CD14-positive monocyte (primary cell): Measurements from ENCODE around the gene PPP1CC. TPM values are rescaled to one million over a fixed set of nuclear protein-coding genes. Genes with fewer than 3 reads are reported as not detected.
A peak's percentile ranks its signal among the peaks of the same experiment; 100 is the strongest.

Source experiments
- DNase-seq, 3 donors: peaks; one replicate each; pipeline ENCODE4 v3.0.0-alpha.2; 2011 to 2022
- H2AFZ ChIP-seq: 2 replicates; pipeline ENCODE4 v1.6.0; 2012; ENCODE audit warnings: mild to moderate bottlenecking, low read depth, low read length, inconsistent platforms; ENCODE audit not compliant: insufficient read depth, poor library complexity, severe bottlenecking
- H3K27ac ChIP-seq, 2 donors: 1 replicate in 1 of 2; 2 replicates in 1 of 2; pipeline ENCODE4 v1.5.1; 2012 to 2013; ENCODE audit warnings: low read length in 2 of 2, control low read depth in 1 of 2, inconsistent platforms in 1 of 2, low read depth in 1 of 2, mild to moderate bottlenecking in 1 of 2
- H3K27me3 ChIP-seq, 2 donors: one replicate each; pipeline versions ENCODE4 v1.6.0 to v1.6.1; 2011 to 2013; ENCODE audit warnings: low read length in 2 of 2; ENCODE audit not compliant: control insufficient read depth in 2 of 2, insufficient read depth in 2 of 2
- H3K36me3 ChIP-seq, 2 donors: replicated peaks in 1 of 2; 1 replicate in 1 of 2; 2 replicates in 1 of 2; pipeline versions ENCODE4 v1.5.1 to v1.6.1; 2012 to 2013; ENCODE audit warnings: low read length in 2 of 2, control low read depth in 1 of 2, inconsistent platforms in 1 of 2, mild to moderate bottlenecking in 1 of 2; ENCODE audit not compliant: insufficient read depth in 2 of 2, control insufficient read depth in 1 of 2
- H3K4me1 ChIP-seq, 2 donors: 1 replicate in 1 of 2; 2 replicates in 1 of 2; pipeline versions ENCODE4 v1.5.1 to v1.6.1; 2012 to 2013; ENCODE audit warnings: low read length in 2 of 2, control low read depth in 1 of 2, inconsistent platforms in 1 of 2, mild to moderate bottlenecking in 1 of 2, moderate library complexity in 1 of 2; ENCODE audit not compliant: insufficient read depth in 2 of 2, control insufficient read depth in 1 of 2
- H3K4me2 ChIP-seq: replicated peaks from 2 replicates; pipeline ENCODE3; 2012; ENCODE audit warnings: low read length, moderate library complexity, mild to moderate bottlenecking; ENCODE audit not compliant: poor library complexity, severe bottlenecking; ENCODE audit errors: extremely low read depth
- H3K4me3 ChIP-seq, 3 experiments: fragments of 200-600 bp in 1 of 3; sonication (generic) in 1 of 3; replicated peaks in 1 of 3; 1 replicate in 2 of 3; 2 replicates in 1 of 3; pipeline ENCODE4 v1.5.1; 2011 to 2013; ENCODE audit warnings: low read length in 3 of 3, mild to moderate bottlenecking in 3 of 3, control low read depth in 2 of 3, low read depth in 2 of 3, inconsistent platforms in 1 of 3, moderate library complexity in 1 of 3
- H3K79me2 ChIP-seq: 2 replicates; pipeline ENCODE4 v1.6.0; 2012; ENCODE audit warnings: mild to moderate bottlenecking, control low read depth, inconsistent platforms, low read length, moderate library complexity; ENCODE audit not compliant: insufficient read depth
- H3K9ac ChIP-seq: 2 replicates; pipeline ENCODE4 v1.6.0; 2017; ENCODE audit warnings: low read length, mild to moderate bottlenecking; ENCODE audit not compliant: insufficient read depth, poor library complexity, severe bottlenecking
- H3K9me3 ChIP-seq, 2 donors: replicated peaks in 1 of 2; 1 replicate in 1 of 2; 2 replicates in 1 of 2; pipeline versions ENCODE4 v1.5.1 to v1.6.1; 2012 to 2013; ENCODE audit warnings: low read length in 2 of 2, control low read depth in 1 of 2; ENCODE audit not compliant: control insufficient read depth in 1 of 2, insufficient read depth in 1 of 2
- H4K20me1 ChIP-seq: 2 replicates; pipeline ENCODE4 v1.6.0; 2012; ENCODE audit warnings: mild to moderate bottlenecking, low read length, control low read depth, moderate library complexity; ENCODE audit not compliant: insufficient read depth
- H3K27ac Mint-ChIP-seq, 7 donors: one replicate each; pipeline ENCODE4 v1.8.0; 2020; ENCODE audit warnings: mild to moderate bottlenecking in 7 of 7, mixed read lengths in 7 of 7, moderate library complexity in 6 of 7, inconsistent platforms in 2 of 7
- H3K27me3 Mint-ChIP-seq, 3 donors: one replicate each; pipeline ENCODE4 v1.8.0; 2021 to 2022; ENCODE audit warnings: low read depth in 3 of 3, mild to moderate bottlenecking in 3 of 3, mixed read lengths in 3 of 3, moderate library complexity in 3 of 3, inconsistent platforms in 1 of 3
- H3K36me3 Mint-ChIP-seq, 2 donors: one replicate each; pipeline ENCODE4 v1.8.0; 2020; ENCODE audit warnings: mixed read lengths in 2 of 2, inconsistent platforms in 1 of 2, mild to moderate bottlenecking in 1 of 2
- H3K4me1 Mint-ChIP-seq: one replicate; pipeline ENCODE4 v1.8.0; 2020; ENCODE audit warnings: mild to moderate bottlenecking, mixed read lengths
- H3K4me3 Mint-ChIP-seq, 2 donors: one replicate each; pipeline ENCODE4 v1.8.0; 2020; ENCODE audit warnings: mild to moderate bottlenecking in 2 of 2, mixed read lengths in 2 of 2, moderate library complexity in 1 of 2
- H3K9me3 Mint-ChIP-seq, 7 donors: one replicate each; pipeline ENCODE4 v1.8.0; 2020 to 2022; ENCODE audit warnings: mixed read lengths in 7 of 7, mild to moderate bottlenecking in 6 of 7, moderate library complexity in 6 of 7, inconsistent platforms in 2 of 7
- WGBS: methylation state at CpG from one replicate; pipeline ENCODE4 v1.1.5; 2013; ENCODE audit warnings: missing lambda C conversion rate; ENCODE audit not compliant: insufficient coverage; 5-methylcytosine and 5-hydroxymethylcytosine counted together
- intact Hi-C, 2 donors: fragments of 100-400 bp; cut with micrococcal nuclease; formaldehyde crosslinking; loops; one replicate each; pipeline versions ENCODE4 v1.15.0 to v1.15.1; 2023
- polyA plus RNA-seq, 3 donors: library from polyadenylated mRNA; depleted of rRNA in 1 of 3; unstranded in 2 of 3; stranded (reverse) in 1 of 3; fragments of 300-500 nt in 2 of 3; fragments of >200 nt in 1 of 3; fragmentation: Illumina TruSeq in 2 of 3; gene quantifications; 1 replicate in 2 of 3; 2 replicates in 1 of 3; pipeline ENCODE4 v1.2.3, GENCODE V29; 2012 to 2021
- TF ChIP-seq, protein P1 (sequence below): fragments of 200-600 bp; IDR thresholded peaks from one replicate; pipeline ENCODE4 v1.8.0; 2022; ENCODE audit warnings: antibody characterized with exemption, mild to moderate bottlenecking

PPP1CC gene
- polyA plus RNA-seq, 3 donors = 63.2 to 139 (median 128) TPM

DNA sequence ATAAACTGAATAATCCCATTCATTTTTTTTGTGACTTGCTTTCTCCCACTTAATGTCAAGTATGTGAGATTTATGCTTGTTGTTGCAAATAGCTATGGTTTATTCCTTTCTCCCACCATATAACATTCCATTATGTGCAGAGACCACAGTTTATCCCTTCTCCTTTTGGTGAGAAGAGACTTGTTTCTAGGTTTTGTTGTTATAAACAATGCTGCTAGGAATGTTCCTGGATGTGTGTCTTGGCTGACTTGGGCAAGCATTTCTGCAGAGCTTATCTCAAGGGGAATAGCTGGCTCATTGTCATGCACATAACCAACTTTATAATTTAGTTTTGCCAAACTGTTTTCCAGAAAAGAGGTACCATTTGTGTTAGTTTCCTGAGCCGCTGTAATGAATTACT lies 47.6 kb upstream of the PPP1CC start:
- Histone ChIP-seq H3K9ac (no peak overlapping the region), H3K4me2 (no peak overlapping the region), H2AFZ (no peak overlapping the region), H3K4me3 (no peak overlapping the region), H3K4me1 (no peaks in the 10 kb centered on the region), H3K36me3 (no peaks in the 10 kb centered on the region), H3K27me3 (no peaks in the 10 kb centered on the region), H3K79me2 (no peaks in the 10 kb centered on the region), H3K9me3 (no peaks in the 10 kb centered on the region), H3K27ac (no peak overlapping the region), H4K20me1 (no peaks in the 10 kb centered on the region)
- Mint-ChIP-seq H3K9me3 (no peaks in the 10 kb centered on the region), H3K4me3 (no peak overlapping the region), H3K4me1 (no peaks in the 10 kb centered on the region), H3K36me3 (no peaks in the 10 kb centered on the region), H3K27me3 (peaks cover 0 to 2% (median 0%) of the 10 kb centered on the region in 3 donors), H3K27ac (no peak overlapping the region)
- DNase-seq = no peak
- WGBS = 100% methylated on average over 1 of the region's 1 CpG
- intact Hi-C loops = no loop called here
- TF ChIP-seq, protein P1, sequence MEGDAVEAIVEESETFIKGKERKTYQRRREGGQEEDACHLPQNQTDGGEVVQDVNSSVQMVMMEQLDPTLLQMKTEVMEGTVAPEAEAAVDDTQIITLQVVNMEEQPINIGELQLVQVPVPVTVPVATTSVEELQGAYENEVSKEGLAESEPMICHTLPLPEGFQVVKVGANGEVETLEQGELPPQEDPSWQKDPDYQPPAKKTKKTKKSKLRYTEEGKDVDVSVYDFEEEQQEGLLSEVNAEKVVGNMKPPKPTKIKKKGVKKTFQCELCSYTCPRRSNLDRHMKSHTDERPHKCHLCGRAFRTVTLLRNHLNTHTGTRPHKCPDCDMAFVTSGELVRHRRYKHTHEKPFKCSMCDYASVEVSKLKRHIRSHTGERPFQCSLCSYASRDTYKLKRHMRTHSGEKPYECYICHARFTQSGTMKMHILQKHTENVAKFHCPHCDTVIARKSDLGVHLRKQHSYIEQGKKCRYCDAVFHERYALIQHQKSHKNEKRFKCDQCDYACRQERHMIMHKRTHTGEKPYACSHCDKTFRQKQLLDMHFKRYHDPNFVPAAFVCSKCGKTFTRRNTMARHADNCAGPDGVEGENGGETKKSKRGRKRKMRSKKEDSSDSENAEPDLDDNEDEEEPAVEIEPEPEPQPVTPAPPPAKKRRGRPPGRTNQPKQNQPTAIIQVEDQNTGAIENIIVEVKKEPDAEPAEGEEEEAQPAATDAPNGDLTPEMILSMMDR = no peak

DNA sequence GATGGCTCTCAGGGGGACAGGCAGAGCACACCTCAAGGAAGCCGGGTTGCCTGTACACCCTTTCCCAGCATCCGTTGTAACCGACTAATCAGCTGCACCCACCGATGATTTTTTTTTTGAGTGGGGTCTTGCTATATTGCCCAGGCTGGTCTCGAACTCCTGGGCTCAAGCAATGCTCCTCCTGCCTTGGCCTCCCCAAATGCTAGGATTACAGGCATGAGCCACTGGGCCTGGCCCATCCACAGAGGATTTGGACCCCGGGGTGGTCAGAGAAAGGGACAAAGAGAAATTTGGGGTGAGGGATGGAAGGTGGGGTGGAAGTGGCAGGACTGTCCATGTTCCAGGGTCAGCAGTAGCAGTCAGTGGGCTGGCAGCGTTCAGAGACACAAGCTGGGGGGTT lies 43.3 kb upstream of the PPP1CC start:
- Histone ChIP-seq H3K36me3 (no peaks in the 10 kb centered on the region), H3K27me3 (no peaks in the 10 kb centered on the region), H2AFZ (no peak overlapping the region), H3K4me2 (no peak overlapping the region), H3K9me3 (no peaks in the 10 kb centered on the region), H3K9ac (no peak overlapping the region), H3K27ac (no peak overlapping the region), H3K79me2 (no peaks in the 10 kb centered on the region), H4K20me1 (no peaks in the 10 kb centered on the region), H3K4me1 (peaks cover 19 to 21% of the 10 kb centered on the region in 2 donors), H3K4me3 (no peak overlapping the region)
- intact Hi-C loops = no loop called here
- H3K36me3 Mint-ChIP-seq = no peaks in the 10 kb centered on the region
- peaks cover 0 to 3% (median 0%) of the 10 kb centered on the region in 7 donors for H3K9me3 Mint-ChIP-seq
- WGBS = 94% methylated on average over 7 of the region's 7 CpGs
- peak overlapping the region in 1 of 7 donors; percentile 22 for H3K27ac Mint-ChIP-seq
- DNase-seq = no peak
- peaks cover 0 to 3% (median 2%) of the 10 kb centered on the region in 3 donors for H3K27me3 Mint-ChIP-seq
- TF ChIP-seq, protein P1 = no peak
- H3K4me1 Mint-ChIP-seq = peaks cover 27% of the 10 kb centered on the region
- H3K4me3 Mint-ChIP-seq = no peak overlapping the region
